C4-2B (cell line): ENCODE data around the gene SIRT3.

ENCODE experiments used
- CTCF ChIP-seq: fragments of 450-650 bp; conservative IDR thresholded peaks from 2 replicates; pipeline ENCODE4 v1.5.1; 2017; ENCODE audit warnings: mild to moderate bottlenecking
- ZFX ChIP-seq: fragments of 450-650 bp; IDR thresholded peaks from 2 replicates; pipeline ENCODE4 v1.6.1; 2017

GRCh38 chr11:232783-233565, 3.2 kb downstream of the SIRT3 start:
- TF ChIP-seq CTCF (no peak), ZFX (no peak)
